Mesenchymal stem cell (in vitro differentiated cells and primary cell): ENCODE results near the gene PCDHA7.
"Not testable (repeated sequence)": the region's sequence is repeated elsewhere in the genome, so short reads cannot be mapped to it uniquely, and the experiment has no call there.

Experiments
- DNase-seq: peaks from one replicate; pipeline ENCODE4 v3.0.0-alpha.2; 2013
- H2AFZ ChIP-seq: one replicate; pipeline ENCODE4 v1.6.1; 2013; ENCODE audit warnings: low read depth, mild to moderate bottlenecking, control low read depth, inconsistent platforms, low read length, moderate library complexity
- H2AK5ac ChIP-seq: 2 replicates; pipeline ENCODE4 v1.6.1; 2013; ENCODE audit warnings: low read length, moderate library complexity, mild to moderate bottlenecking, inconsistent platforms; ENCODE audit not compliant: severe bottlenecking
- H2BK120ac ChIP-seq: one replicate; pipeline ENCODE4 v1.6.1; 2013; ENCODE audit warnings: low read depth, mild to moderate bottlenecking, inconsistent platforms, low read length, moderate library complexity
- H2BK12ac ChIP-seq, 2 experiments: one replicate each; pipeline ENCODE4 v1.6.1; 2013; ENCODE audit warnings: inconsistent platforms in 2 of 2, low read length in 2 of 2, mild to moderate bottlenecking in 2 of 2, moderate library complexity in 2 of 2, control low read depth in 1 of 2
- H2BK15ac ChIP-seq: one replicate; pipeline ENCODE4 v1.6.1; 2013; ENCODE audit warnings: mild to moderate bottlenecking, low read depth, inconsistent platforms; ENCODE audit not compliant: poor library complexity, severe bottlenecking
- H2BK5ac ChIP-seq: 2 replicates; pipeline ENCODE4 v1.6.1; 2013; ENCODE audit warnings: low read depth, mild to moderate bottlenecking, low read length, control low read depth, inconsistent platforms; ENCODE audit not compliant: poor library complexity, severe bottlenecking
- H3K14ac ChIP-seq, 2 experiments: one replicate each; pipeline ENCODE4 v1.6.1; 2013; ENCODE audit warnings: inconsistent platforms in 2 of 2, low read length in 2 of 2, control low read depth in 1 of 2, mild to moderate bottlenecking in 1 of 2, moderate library complexity in 1 of 2
- H3K18ac ChIP-seq, 2 experiments: one replicate each; pipeline ENCODE4 v1.6.1; 2013; ENCODE audit warnings: inconsistent platforms in 2 of 2, low read length in 2 of 2, control low read depth in 1 of 2, low read depth in 1 of 2, mild to moderate bottlenecking in 1 of 2
- H3K23ac ChIP-seq, 2 experiments: one replicate each; pipeline ENCODE4 v1.6.1; 2013; ENCODE audit warnings: inconsistent platforms in 2 of 2, low read length in 2 of 2, mild to moderate bottlenecking in 2 of 2, moderate library complexity in 2 of 2, control low read depth in 1 of 2
- H3K27ac ChIP-seq: 2 replicates; pipeline ENCODE4 v1.5.1; 2013; ENCODE audit warnings: mild to moderate bottlenecking, moderate library complexity, low read length, control low read depth, inconsistent platforms; ENCODE audit not compliant: poor library complexity, severe bottlenecking
- H3K27me3 ChIP-seq, 2 experiments: 2 replicates each; pipeline versions ENCODE4 v1.6.1 to v1.7.0; 2013; ENCODE audit warnings: low read length in 2 of 2, mild to moderate bottlenecking in 2 of 2, moderate library complexity in 2 of 2, control low read depth in 1 of 2, inconsistent platforms in 1 of 2; ENCODE audit not compliant: control insufficient read depth in 1 of 2, insufficient read depth in 1 of 2
- H3K36me3 ChIP-seq, 2 experiments: 2 replicates each; pipeline versions ENCODE4 v1.6.1 to v1.7.0; 2013; ENCODE audit warnings: low read length in 2 of 2, control low read depth in 1 of 2, inconsistent platforms in 1 of 2, low read depth in 1 of 2, mild to moderate bottlenecking in 1 of 2; ENCODE audit not compliant: insufficient read depth in 2 of 2, control insufficient read depth in 1 of 2
- H3K4ac ChIP-seq, 2 experiments: one replicate each; pipeline ENCODE4 v1.6.1; 2013; ENCODE audit warnings: inconsistent platforms in 2 of 2, low read length in 2 of 2, mild to moderate bottlenecking in 2 of 2, moderate library complexity in 2 of 2, control low read depth in 1 of 2, low read depth in 1 of 2
- H3K4me1 ChIP-seq: 2 replicates; pipeline ENCODE4 v1.6.1; 2013; ENCODE audit warnings: low read depth, low read length, control low read depth; ENCODE audit not compliant: control insufficient read depth, insufficient read depth
- H3K4me2 ChIP-seq: 2 replicates; pipeline ENCODE4 v1.6.1; 2013; ENCODE audit warnings: low read length, mild to moderate bottlenecking, inconsistent platforms; ENCODE audit not compliant: poor library complexity, severe bottlenecking
- H3K4me3 ChIP-seq, 2 experiments: 2 replicates each; pipeline versions ENCODE4 v1.5.1 to v1.7.0; 2013; ENCODE audit warnings: low read length in 2 of 2, mild to moderate bottlenecking in 2 of 2, control low read depth in 1 of 2, low read depth in 1 of 2; ENCODE audit not compliant: insufficient read depth in 1 of 2
- H3K79me1 ChIP-seq: replicated peaks from 2 replicates; pipeline ENCODE4 v1.6.1; 2013; ENCODE audit warnings: mild to moderate bottlenecking, control low read depth, low read length, inconsistent platforms; ENCODE audit not compliant: poor library complexity, severe bottlenecking
- H3K9ac ChIP-seq: 2 replicates; pipeline ENCODE4 v1.7.0; 2013; ENCODE audit warnings: mild to moderate bottlenecking, low read length, moderate library complexity
- H3K9me3 ChIP-seq: 2 replicates; pipeline ENCODE4 v1.7.0; 2013; ENCODE audit warnings: mild to moderate bottlenecking, low read length; ENCODE audit not compliant: control insufficient read depth
- H4K8ac ChIP-seq: one replicate; pipeline ENCODE4 v1.6.1; 2013; ENCODE audit warnings: inconsistent platforms, mild to moderate bottlenecking, low read length, moderate library complexity
- H4K91ac ChIP-seq: one replicate; pipeline ENCODE4 v1.6.1; 2013; ENCODE audit warnings: mild to moderate bottlenecking, low read length, inconsistent platforms
- WGBS: methylation state at CpG from one replicate; pipeline ENCODE4 v1.1.7; 2013; ENCODE audit warnings: mixed read lengths; 5-methylcytosine and 5-hydroxymethylcytosine counted together

The PCDHA7 gene

GRCh38 chr5:140870221-140871201 lies 36.4 kb downstream of the PCDHA7 start:
- Histone ChIP-seq H3K14ac (no peak overlapping the region), H2AK5ac (no peak overlapping the region), H4K8ac (no peak overlapping the region), H3K36me3 (peaks cover 0 to 18% of the 10 kb centered on the region in 2 experiments), H3K23ac (no peak overlapping the region), H2BK12ac (no peak overlapping the region), H3K9me3 (peaks cover 64% of the 10 kb centered on the region), H3K9ac (no peak overlapping the region), H4K91ac (no peak overlapping the region), H2BK5ac (no peak overlapping the region), H3K18ac (no peak overlapping the region), H3K4me1 (no peaks in the 10 kb centered on the region), H3K79me1 (no peaks in the 10 kb centered on the region), H2BK15ac (no peak overlapping the region), H3K27me3 (no peaks in the 10 kb centered on the region), H2BK120ac (no peak overlapping the region), H3K4me2 (no peak overlapping the region), H2AFZ (no peak overlapping the region), H3K27ac (no peak overlapping the region), H3K4ac (no peak overlapping the region), H3K4me3 (no peak overlapping the region)
- 98% methylated on average over 114 of the region's 114 CpGs for WGBS
- no peak for DNase-seq

GRCh38 chr5:140875085-140876065 lies 41.3 kb downstream of the PCDHA7 start, which contains the start of gene PCDHA12:
Gene PCDHA12, plus strand, starts transcription at chr5:140875308. Its CDS starts 165 bp downstream, at chr5:140875473.
- no peak within 1 kb of the TSS for H3K23ac ChIP-seq
- no peak within 1 kb of the TSS for H3K18ac ChIP-seq
- peaks cover 0 to 21% of the 10 kb centered on the region in 2 experiments for H3K36me3 ChIP-seq
- H3K9ac ChIP-seq = no peak within 1 kb of the TSS
- H3K9me3 ChIP-seq = peaks cover 59% of the 10 kb centered on the region
- DNase-seq = peak; percentile 75
- no peaks in the 10 kb centered on the region for H3K27me3 ChIP-seq
- H3K4ac ChIP-seq = no peak within 1 kb of the TSS
- H4K91ac ChIP-seq = no peak within 1 kb of the TSS
- WGBS = 8% methylated on average over 39 of the region's 47 CpGs
- no peak within 1 kb of the TSS for H2AK5ac ChIP-seq
- H2BK120ac ChIP-seq = no peak within 1 kb of the TSS
- peak within 1 kb of the TSS; percentile 60 for H3K27ac ChIP-seq
- no peak within 1 kb of the TSS for H2BK5ac ChIP-seq
- peaks cover 3% of the 10 kb centered on the region for H3K79me1 ChIP-seq
- H3K4me1 ChIP-seq = peaks cover 8% of the 10 kb centered on the region
- no peak within 1 kb of the TSS for H2BK12ac ChIP-seq
- no peak within 1 kb of the TSS for H3K14ac ChIP-seq
- peak within 1 kb of the TSS in 1 of 2 experiments; percentile 55 for H3K4me3 ChIP-seq
- no peak within 1 kb of the TSS for H2AFZ ChIP-seq
- H2BK15ac ChIP-seq = no peak within 1 kb of the TSS
- peak within 1 kb of the TSS; percentile 64 for H3K4me2 ChIP-seq
- no peak within 1 kb of the TSS for H4K8ac ChIP-seq

- not testable (repeated sequence) for H4K8ac ChIP-seq, H2AFZ ChIP-seq, H3K4me2 ChIP-seq, H4K91ac ChIP-seq, H2BK15ac ChIP-seq, H2BK5ac ChIP-seq, H3K14ac ChIP-seq, H3K27ac ChIP-seq, H3K27me3 ChIP-seq, H3K79me1 ChIP-seq, DNase-seq, H2AK5ac ChIP-seq, H3K4me1 ChIP-seq, H3K4me3 ChIP-seq, H2BK12ac ChIP-seq, H3K18ac ChIP-seq, H3K23ac ChIP-seq, H3K4ac ChIP-seq, H3K9ac ChIP-seq, H2BK120ac ChIP-seq
- peaks cover 51% of the 10 kb centered on the region for H3K9me3 ChIP-seq
- peaks cover 0 to 12% of the 10 kb centered on the region in 2 experiments for H3K36me3 ChIP-seq
- 98% methylated on average over 80 of the region's 80 CpGs for WGBS
Observed at GRCh38 chr5:140876541-140877261, 42.6 kb downstream of the PCDHA7 start.
